SU-DHL-6 (cell line): Measurements from ENCODE around the gene FAM107A.

ENCODE experiments used
- H2AFZ ChIP-seq: fragments of 200-600 bp; sonication (generic); 2 replicates; pipeline ENCODE4 v1.6.1; 2014; ENCODE audit warnings: low read depth, mild to moderate bottlenecking, moderate library complexity, mixed read lengths, antibody characterized with exemption, low read length; ENCODE audit not compliant: severe bottlenecking
- H3F3A ChIP-seq: fragments of 200-600 bp; shearing (Covaris generic); 2 replicates; pipeline ENCODE4 v1.6.0; 2016; ENCODE audit warnings: antibody characterized with exemption, mild to moderate bottlenecking; ENCODE audit not compliant: insufficient read depth
- H3K27ac ChIP-seq: fragments of 200-600 bp; sonication (generic); 2 replicates; pipeline ENCODE4 v1.5.1; 2016; ENCODE audit warnings: low read depth, mild to moderate bottlenecking, low read length, moderate library complexity, mixed read lengths
- H3K27me3 ChIP-seq: fragments of 200-600 bp; sonication (generic), shearing (Covaris generic); 2 replicates; pipeline ENCODE4 v1.6.0; 2014; ENCODE audit warnings: mild to moderate bottlenecking, low read length
- H3K36me3 ChIP-seq: fragments of 200-600 bp; sonication (generic); 2 replicates; pipeline ENCODE4 v1.6.1; 2014; ENCODE audit warnings: mild to moderate bottlenecking, low read length, mixed read lengths
- H3K4me2 ChIP-seq: fragments of 300-600, 200-600 bp; shearing (Covaris generic), sonication (generic); 2 replicates; pipeline ENCODE4 v1.6.0; 2014; ENCODE audit warnings: low read length, low read depth, mild to moderate bottlenecking; ENCODE audit not compliant: poor library complexity, severe bottlenecking
- H3K4me3 ChIP-seq: fragments of 200-600 bp; sonication (generic); 2 replicates; pipeline ENCODE4 v1.5.1; 2014; ENCODE audit warnings: antibody characterized with exemption, low read length, mild to moderate bottlenecking, mixed read lengths; ENCODE audit not compliant: insufficient read depth, poor library complexity, severe bottlenecking
- H3K79me2 ChIP-seq: fragments of 200-600 bp; sonication (generic); 2 replicates; pipeline ENCODE4 v1.6.1; 2014; ENCODE audit warnings: mild to moderate bottlenecking, low read length, moderate library complexity; ENCODE audit not compliant: insufficient read depth
- H3K9ac ChIP-seq: fragments of 200-600 bp; sonication (generic); 2 replicates; pipeline ENCODE4 v1.7.0; 2014; ENCODE audit warnings: mild to moderate bottlenecking, low read length
- H3K9me2 ChIP-seq: fragments of 200-600 bp; sonication (generic); replicated peaks from 2 replicates; pipeline ENCODE4 v1.6.1; 2014; ENCODE audit warnings: low read length; ENCODE audit not compliant: insufficient read depth
- H3K9me3 ChIP-seq: fragments of 200-600 bp; sonication (generic); 2 replicates; pipeline ENCODE4 v1.6.1; 2014; ENCODE audit warnings: low read length, mixed read lengths; ENCODE audit not compliant: insufficient read depth
- H4K20me1 ChIP-seq: fragments of 200-600 bp; sonication (generic); 2 replicates; pipeline ENCODE4 v1.6.1; 2014; ENCODE audit warnings: low read depth, mild to moderate bottlenecking, antibody characterized with exemption, low read length, moderate library complexity, mixed read lengths
- EZH2phosphoT487 ChIP-seq: fragments of 200-600 bp; sonication (generic), shearing (Covaris generic); conservative IDR thresholded peaks from 2 replicates; pipeline ENCODE4 v1.6.1; 2018; ENCODE audit warnings: mild to moderate bottlenecking, antibody characterized with exemption, low read length, moderate library complexity, mixed read lengths
- TF ChIP-seq, protein P1 (sequence below): fragments of 200-600 bp; sonication (generic); IDR thresholded peaks from one replicate; pipeline ENCODE4 v1.5.1; 2017; ENCODE audit warnings: antibody characterized with exemption, mild to moderate bottlenecking, low read length, moderate library complexity; ENCODE audit not compliant: insufficient read depth, poor library complexity, severe bottlenecking

Gene FAM107A

DNA sequence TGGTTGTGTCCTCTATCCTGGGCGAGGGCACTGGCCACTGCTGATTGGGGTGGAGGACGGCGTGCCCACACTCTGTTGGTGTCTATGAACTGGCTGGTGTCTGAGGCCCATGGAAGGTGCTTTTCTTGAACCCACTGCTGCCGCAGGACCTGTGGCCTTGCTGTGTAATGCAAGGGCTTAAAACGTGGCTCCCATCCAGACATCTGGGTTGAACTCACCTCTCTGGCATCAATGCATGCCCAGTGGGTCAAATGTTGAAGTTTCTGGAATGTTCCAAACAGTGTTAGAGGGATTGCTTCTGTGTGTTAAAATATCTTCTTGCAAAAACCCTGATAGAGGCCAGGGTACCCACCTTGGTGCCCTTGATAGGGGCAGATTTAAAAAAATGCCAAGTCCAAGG, 46.8 kb upstream of the FAM107A start:
- no peaks in the 10 kb centered on the region for H4K20me1 ChIP-seq
- no peaks in the 10 kb centered on the region for H3K79me2 ChIP-seq
- H3K27ac ChIP-seq = no peak overlapping the region
- no peak for TF ChIP-seq EZH2phosphoT487
- TF ChIP-seq, protein P1, sequence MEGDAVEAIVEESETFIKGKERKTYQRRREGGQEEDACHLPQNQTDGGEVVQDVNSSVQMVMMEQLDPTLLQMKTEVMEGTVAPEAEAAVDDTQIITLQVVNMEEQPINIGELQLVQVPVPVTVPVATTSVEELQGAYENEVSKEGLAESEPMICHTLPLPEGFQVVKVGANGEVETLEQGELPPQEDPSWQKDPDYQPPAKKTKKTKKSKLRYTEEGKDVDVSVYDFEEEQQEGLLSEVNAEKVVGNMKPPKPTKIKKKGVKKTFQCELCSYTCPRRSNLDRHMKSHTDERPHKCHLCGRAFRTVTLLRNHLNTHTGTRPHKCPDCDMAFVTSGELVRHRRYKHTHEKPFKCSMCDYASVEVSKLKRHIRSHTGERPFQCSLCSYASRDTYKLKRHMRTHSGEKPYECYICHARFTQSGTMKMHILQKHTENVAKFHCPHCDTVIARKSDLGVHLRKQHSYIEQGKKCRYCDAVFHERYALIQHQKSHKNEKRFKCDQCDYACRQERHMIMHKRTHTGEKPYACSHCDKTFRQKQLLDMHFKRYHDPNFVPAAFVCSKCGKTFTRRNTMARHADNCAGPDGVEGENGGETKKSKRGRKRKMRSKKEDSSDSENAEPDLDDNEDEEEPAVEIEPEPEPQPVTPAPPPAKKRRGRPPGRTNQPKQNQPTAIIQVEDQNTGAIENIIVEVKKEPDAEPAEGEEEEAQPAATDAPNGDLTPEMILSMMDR = no peak
- H3K4me3 ChIP-seq = no peak overlapping the region
- no peaks in the 10 kb centered on the region for H3F3A ChIP-seq
- no peak overlapping the region for H2AFZ ChIP-seq
- no peaks in the 10 kb centered on the region for H3K27me3 ChIP-seq
- H3K36me3 ChIP-seq = no peaks in the 10 kb centered on the region
- no peaks in the 10 kb centered on the region for H3K9me2 ChIP-seq
- no peak overlapping the region for H3K4me2 ChIP-seq
- H3K9me3 ChIP-seq = no peaks in the 10 kb centered on the region
- no peak overlapping the region for H3K9ac ChIP-seq

DNA sequence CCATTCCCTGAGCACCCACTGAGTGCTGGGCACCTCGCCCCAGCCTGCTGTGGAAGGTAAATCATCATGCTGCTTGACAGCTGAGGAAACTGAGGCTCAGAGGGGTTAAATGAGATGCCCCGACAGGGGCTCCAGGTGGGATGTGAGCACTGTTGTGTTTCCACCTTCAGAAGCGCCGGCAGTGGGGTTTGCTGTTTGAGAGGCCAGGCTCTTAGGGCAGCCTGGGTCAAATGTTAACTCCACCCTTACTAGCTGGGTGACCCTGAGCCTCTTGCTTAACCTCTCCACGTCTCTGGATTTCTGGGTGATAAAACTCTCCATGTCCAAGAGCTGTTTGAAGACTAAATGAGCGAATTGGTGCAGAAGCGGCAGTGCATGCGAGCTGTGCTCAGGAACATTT, 46.3 kb upstream of the FAM107A start:
- no peaks in the 10 kb centered on the region for H3K79me2 ChIP-seq
- TF ChIP-seq, protein P1 = no peak
- no peak for TF ChIP-seq EZH2phosphoT487

DNA sequence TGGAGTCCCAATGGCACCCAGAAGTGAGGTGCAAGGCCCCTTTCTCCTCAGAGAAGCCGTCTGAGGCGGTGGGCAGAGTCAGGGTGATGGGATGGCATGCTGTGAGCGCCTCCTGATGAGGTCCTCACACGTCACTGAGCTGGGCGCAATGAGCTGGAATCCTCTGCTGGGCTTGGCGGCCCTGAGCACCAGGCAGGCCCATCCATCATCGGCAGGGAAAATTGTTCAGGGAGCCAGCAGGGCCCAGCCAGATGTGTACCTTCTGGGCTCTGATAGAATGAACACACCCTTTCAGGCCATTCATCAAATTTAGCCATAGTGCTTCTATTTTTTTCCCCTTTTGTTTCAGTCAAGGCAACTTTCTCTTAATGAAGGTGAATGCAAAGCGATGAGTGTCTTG, 45.7 kb upstream of the FAM107A start:
- Histone ChIP-seq H3K4me3 (no peak overlapping the region), H3K36me3 (no peaks in the 10 kb centered on the region), H3K79me2 (no peaks in the 10 kb centered on the region), H3K9ac (no peak overlapping the region), H3K27me3 (no peaks in the 10 kb centered on the region), H3F3A (no peaks in the 10 kb centered on the region), H2AFZ (no peak overlapping the region), H3K27ac (no peak overlapping the region), H3K9me3 (no peaks in the 10 kb centered on the region), H4K20me1 (no peaks in the 10 kb centered on the region), H3K9me2 (no peaks in the 10 kb centered on the region), H3K4me2 (no peak overlapping the region)
- TF ChIP-seq EZH2phosphoT487 = no peak
- TF ChIP-seq, protein P1 = no peak

More for the DNA sequence above, 46.3 kb upstream of the FAM107A start:
- Histone ChIP-seq H3K9me3 (no peaks in the 10 kb centered on the region), H2AFZ (no peak overlapping the region), H4K20me1 (no peaks in the 10 kb centered on the region), H3K4me3 (no peak overlapping the region), H3K9ac (no peak overlapping the region), H3F3A (no peaks in the 10 kb centered on the region), H3K27ac (no peak overlapping the region), H3K36me3 (no peaks in the 10 kb centered on the region), H3K27me3 (no peaks in the 10 kb centered on the region), H3K9me2 (no peaks in the 10 kb centered on the region), H3K4me2 (no peak overlapping the region)
